Epithelial cell of proximal tubule (primary cell): Measurements from ENCODE around the gene CNOT6. TPM values are rescaled to one million over a fixed set of nuclear protein-coding genes. Genes with fewer than 3 reads are reported as not detected.
A peak's percentile ranks its signal among the peaks of the same experiment; 100 is the strongest.

Experiments used
- DNase-seq: peaks from one replicate; pipeline ENCODE4 v3.0.0-alpha.2; 2011; ENCODE audit warnings: low read depth
- H3K4me3 ChIP-seq: 2 replicates; pipeline ENCODE4 v1.5.1; 2011; ENCODE audit warnings: low read depth, mild to moderate bottlenecking, low read length
- CTCF ChIP-seq: conservative IDR thresholded peaks from 2 replicates; pipeline ENCODE4 v1.5.1; 2012; ENCODE audit warnings: low read depth, mild to moderate bottlenecking, low read length
- total RNA-seq: library from RNA; depleted of rRNA; stranded (reverse); fragments of >200 nt; gene quantifications from 2 replicates; pipeline ENCODE4 v1.2.3, GENCODE V29; 2015

Gene CNOT6
- total RNA-seq, 1 donor from 2014 or later = 10.0 TPM

- no peak for TF ChIP-seq CTCF
- DNase-seq = no peak
- no peak overlapping the region for H3K4me3 ChIP-seq
Measured at GRCh38 chr5:180612683-180613082, 118.5 kb downstream of the CNOT6 start.

- DNase-seq = peak; percentile 20
- TF ChIP-seq CTCF = no peak
- no peak overlapping the region for H3K4me3 ChIP-seq
Measured at GRCh38 chr5:180613188-180613813, 119.1 kb downstream of the CNOT6 start.

GRCh38 chr5:180613814-180614188, 119.6 kb downstream of the CNOT6 start:
- no peak for DNase-seq
- no peak for TF ChIP-seq CTCF
- H3K4me3 ChIP-seq = no peak overlapping the region

GRCh38 chr5:180618487-180618828, 124.3 kb downstream of the CNOT6 start:
- no peak for TF ChIP-seq CTCF
- no peak for DNase-seq
- H3K4me3 ChIP-seq = peak overlapping the region; percentile 38

- peak overlapping the region; percentile 38 for H3K4me3 ChIP-seq
- no peak for DNase-seq
- peak; percentile 44 for TF ChIP-seq CTCF
Measured at GRCh38 chr5:180618829-180619562, 124.8 kb downstream of the CNOT6 start.

GRCh38 chr5:180619563-180619915, 125.4 kb downstream of the CNOT6 start:
- H3K4me3 ChIP-seq = no peak overlapping the region
- no peak for TF ChIP-seq CTCF
- no peak for DNase-seq

GRCh38 chr5:180620014-180620413, 125.8 kb downstream of the CNOT6 start:
- TF ChIP-seq CTCF = no peak
- DNase-seq = no peak
- no peak overlapping the region for H3K4me3 ChIP-seq
